ENCODE results near the gene GRAMD2A. TPM values are rescaled to one million over a fixed set of nuclear protein-coding genes. Genes with fewer than 3 reads are reported as not detected.
"Not testable (repeated sequence)": the region's sequence is repeated elsewhere in the genome, so short reads cannot be mapped to it uniquely, and the experiment has no call there.

GRAMD2A gene
- total RNA-seq, 1 experiment from 2014 or later = 0.34 TPM

DNA sequence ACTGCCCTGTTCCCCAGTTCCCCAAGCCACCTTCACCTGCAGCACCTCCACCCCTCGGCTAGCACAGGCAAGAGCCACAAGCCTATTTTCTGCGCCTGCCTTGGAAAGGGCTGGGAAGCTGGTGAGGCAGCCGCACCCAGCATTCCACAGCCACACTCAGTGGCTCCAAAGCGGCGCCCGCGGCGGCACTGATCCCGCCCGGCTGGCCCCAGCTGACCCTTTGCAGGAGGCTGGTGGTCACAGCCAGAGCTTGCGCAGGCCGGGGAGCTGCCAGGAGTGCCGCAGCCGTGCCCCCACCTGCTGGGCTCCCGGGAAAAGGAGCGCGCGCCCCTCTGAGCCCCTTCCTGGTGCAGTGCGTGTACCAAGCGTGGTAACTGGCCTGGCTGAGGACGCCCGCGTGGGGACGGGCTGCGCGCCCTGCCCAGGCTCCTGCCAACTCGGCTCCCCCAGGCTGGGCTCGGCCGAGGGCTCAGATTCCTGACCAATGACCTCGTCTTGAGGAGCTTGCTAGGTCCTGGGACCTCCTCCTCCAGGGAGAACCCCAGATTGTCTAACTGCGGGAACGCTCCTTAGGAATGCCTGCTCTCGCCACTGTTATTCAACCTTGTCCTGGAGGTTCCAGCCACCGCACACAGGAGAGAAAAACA, 13.3 kb downstream of the GRAMD2A start:
- DNase-seq (ENCODE audit: low read depth) = peak; percentile 77

- no peak for DNase-seq (ENCODE audit: low read depth)
These were observed 13.8 kb downstream of the GRAMD2A start for GRCh38 chr15:72183781-72184164.

GRCh38 chr15:72182673-72183072, 14.9 kb downstream of the GRAMD2A start:
- DNase-seq (ENCODE audit: low read depth) = peak; percentile 71

DNA sequence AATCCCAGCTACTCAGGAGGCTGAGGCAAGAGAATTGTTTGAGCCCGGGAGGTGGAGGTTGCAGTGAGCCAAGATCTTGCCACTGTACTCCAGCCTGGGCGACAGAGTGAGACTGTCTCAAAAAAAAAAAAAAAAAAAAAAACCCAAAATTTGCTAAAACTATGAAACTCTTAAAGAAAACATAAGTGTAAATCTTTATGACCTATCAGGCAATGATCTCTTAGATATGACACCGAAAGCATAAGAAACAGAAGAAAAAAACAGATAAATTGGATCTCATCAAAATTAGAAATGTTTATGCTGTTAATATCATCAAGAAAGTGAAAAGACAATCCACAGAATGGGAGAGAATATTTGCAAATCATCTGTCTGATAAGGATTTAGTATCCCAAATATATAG, 15.3 kb downstream of the GRAMD2A start:
- no peak for DNase-seq (ENCODE audit: low read depth)

GRCh38 chr15:72180761-72181324, 16.7 kb downstream of the GRAMD2A start:
- no peak for DNase-seq (ENCODE audit: low read depth)

DNA sequence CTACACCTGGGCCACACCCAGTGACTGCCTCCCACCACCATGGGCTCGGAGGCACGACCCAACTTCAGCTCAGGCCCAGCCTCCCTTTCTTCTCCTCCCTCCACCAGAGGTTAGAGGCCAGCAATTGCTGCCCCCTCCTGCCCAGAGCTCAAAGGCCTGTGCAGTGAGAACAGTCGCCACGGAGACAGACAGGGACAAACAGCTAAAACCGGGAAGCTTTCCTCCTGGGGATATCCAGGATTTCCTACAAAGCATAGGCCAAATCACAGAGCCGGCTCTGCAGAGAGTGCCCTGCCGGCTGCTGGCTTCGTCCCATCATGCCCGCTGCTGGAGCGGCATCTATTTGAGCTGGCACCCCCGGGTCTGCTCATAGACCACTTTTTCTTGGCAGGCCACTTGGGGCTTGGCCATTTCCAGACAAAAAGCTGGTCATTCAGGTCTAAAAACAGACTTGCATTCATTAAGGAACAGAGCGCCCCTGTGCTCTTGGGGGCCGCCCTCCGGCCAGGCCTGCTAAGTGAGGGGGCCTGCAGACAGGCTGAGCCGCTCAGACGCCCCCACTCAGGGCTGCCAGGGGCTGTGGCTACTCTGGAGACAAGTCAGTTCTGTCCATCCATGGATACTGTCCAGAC, 17.5 kb downstream of the GRAMD2A start:
- peak; percentile 24 for DNase-seq (ENCODE audit: low read depth)

DNA sequence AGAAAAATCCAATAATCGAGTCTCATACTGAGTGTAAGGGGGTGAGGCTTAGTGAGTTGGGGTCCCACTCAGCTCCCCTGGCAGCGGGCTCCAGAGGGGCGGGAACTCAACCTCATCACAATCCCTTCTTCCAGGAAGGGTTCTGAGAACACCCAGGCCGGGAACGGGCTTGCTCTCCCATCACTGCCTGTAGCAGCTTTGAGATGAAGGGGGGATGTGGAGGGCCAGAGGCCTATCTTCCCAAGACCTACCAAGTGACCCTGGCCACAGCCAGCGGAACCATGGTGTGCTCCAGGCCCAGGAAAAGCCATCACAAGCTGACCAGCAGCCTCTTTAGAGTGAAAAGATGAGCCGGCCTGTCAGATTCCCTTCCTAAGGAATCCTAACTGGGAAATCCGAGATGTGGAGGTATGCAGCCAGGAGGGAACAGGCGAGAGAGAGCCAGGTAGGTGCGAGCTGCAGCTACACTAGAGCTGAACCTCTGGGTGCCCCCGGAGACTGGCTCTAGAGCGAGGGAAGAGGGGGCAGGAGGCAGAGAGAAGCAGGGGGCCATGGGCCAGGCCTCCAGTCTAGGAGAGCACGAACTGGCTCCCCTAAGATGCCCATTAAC, 18.5 kb downstream of the GRAMD2A start:
- no peak for DNase-seq (ENCODE audit: low read depth)

DNA sequence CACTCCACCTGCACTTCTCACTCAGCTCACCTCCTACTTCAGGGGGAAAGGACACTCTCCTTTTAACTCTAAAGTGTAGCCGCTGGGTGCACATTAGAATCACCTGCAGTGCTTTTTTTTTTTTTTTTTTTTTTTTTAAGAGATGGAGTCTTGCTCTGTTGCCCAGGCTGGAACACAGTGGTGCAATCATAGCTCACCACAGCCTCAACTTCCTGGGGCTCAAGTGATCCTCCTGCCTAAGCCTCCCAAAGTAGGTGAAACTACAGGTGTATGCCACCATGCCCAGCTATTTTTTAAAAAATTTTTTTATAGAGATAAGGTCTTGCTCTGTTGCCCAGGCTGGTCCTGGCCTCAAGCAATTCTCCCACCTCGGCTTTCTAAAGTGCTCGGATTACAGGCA, 20.8 kb downstream of the GRAMD2A start:
- no peak for DNase-seq (ENCODE audit: low read depth)

- DNase-seq (ENCODE audit: low read depth) = no peak
These were observed 21.4 kb downstream of the GRAMD2A start for GRCh38 chr15:72176159-72176558.

GRCh38 chr15:72175186-72176044, 22.2 kb downstream of the GRAMD2A start:
- DNase-seq (ENCODE audit: low read depth) = peak; percentile 7

DNA sequence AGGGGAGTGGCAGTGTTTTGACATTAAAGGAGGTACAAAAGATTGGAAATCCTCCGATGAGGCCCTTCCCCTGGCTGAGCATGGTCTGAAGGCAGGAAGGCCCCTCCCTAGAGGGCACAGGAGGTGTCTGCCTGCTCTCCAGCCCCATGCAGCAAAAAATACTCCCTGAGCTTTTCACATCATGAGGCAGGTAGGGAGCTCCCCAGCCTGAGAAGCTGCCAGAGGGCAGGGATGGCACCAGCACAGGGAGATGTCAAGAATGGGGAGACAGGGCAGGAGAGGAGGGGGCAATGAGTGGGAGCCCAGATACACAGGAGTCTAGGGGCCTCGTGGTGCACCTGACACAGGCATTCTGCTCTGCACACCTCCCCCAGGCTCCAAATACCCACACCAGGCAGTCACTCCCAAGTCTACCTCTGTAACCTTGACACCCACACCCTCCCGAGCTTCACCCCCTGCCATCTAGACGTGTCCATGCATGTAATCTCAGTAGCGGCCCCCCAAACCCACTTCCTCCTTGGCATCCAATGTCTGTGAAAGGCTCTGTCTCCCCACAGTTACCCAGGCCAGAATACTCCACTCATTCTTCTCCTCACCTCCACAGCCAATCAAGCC, 22.9 kb downstream of the GRAMD2A start:
- no peak for DNase-seq (ENCODE audit: low read depth)

DNA sequence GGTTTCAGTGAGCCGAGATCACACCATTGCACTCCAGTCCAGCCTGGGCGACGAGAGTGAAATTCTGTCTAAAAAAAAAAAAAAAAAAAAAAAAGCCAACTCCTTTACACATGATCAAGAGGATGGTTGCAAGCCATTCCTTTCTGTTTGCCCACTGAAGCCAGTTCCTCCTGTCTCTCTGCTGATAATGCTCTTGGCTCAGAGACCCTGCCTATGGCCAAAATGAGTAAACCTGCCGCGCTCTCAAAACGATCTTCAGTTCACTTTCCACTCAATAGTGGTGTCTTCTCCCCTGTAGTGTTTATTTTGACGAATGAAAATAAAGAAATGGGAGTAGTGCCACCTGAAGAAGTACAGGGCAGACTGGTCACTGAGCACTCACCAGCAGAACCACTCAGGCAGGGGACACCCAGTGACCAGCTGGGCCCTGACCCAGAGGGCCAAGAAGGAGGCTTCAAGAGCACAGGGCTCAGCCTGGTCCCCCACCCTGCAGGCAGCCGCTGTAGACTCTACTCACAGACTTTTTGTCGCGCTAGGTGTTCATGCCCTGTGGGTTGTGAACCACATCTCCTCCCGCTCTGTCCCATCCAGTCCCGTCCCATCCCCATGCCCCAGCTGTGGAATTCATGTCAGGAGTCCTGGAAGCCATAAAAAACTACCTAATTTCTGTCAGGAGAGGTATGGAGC, 23.6 kb downstream of the GRAMD2A start:
- no peak for DNase-seq (ENCODE audit: low read depth)

- no peak for DNase-seq (ENCODE audit: low read depth)
These were observed 24.2 kb downstream of the GRAMD2A start for GRCh38 chr15:72173401-72173800.

DNA sequence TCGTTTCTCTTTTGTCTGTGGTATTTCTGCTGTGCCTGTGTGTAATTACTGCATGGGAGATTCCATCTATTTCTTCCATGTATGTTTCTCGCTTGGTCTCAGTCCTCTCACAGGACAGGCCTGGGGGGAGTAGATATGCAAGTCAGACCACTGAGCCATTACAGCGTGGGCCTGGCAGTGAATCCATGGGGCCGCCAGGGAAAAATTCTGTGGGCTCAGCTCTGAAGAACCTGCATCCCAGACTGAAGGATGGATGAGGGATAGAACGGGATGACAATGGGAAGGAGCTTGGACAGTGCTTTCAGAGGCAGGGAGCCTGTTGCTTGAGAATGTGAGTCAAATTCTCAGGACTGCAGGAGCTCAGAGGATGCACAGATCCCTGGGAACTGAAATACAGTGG, 24.8 kb downstream of the GRAMD2A start:
- no peak for DNase-seq (ENCODE audit: low read depth)

- not testable (repeated sequence) for DNase-seq (ENCODE audit: low read depth)
These were observed 25.6 kb downstream of the GRAMD2A start for GRCh38 chr15:72171978-72172377.

- no peak for DNase-seq (ENCODE audit: low read depth)
These were observed 26.9 kb downstream of the GRAMD2A start for GRCh38 chr15:72170691-72171090.

- DNase-seq (ENCODE audit: low read depth) = no peak
These were observed 27.5 kb downstream of the GRAMD2A start for GRCh38 chr15:72169921-72170611.

DNA sequence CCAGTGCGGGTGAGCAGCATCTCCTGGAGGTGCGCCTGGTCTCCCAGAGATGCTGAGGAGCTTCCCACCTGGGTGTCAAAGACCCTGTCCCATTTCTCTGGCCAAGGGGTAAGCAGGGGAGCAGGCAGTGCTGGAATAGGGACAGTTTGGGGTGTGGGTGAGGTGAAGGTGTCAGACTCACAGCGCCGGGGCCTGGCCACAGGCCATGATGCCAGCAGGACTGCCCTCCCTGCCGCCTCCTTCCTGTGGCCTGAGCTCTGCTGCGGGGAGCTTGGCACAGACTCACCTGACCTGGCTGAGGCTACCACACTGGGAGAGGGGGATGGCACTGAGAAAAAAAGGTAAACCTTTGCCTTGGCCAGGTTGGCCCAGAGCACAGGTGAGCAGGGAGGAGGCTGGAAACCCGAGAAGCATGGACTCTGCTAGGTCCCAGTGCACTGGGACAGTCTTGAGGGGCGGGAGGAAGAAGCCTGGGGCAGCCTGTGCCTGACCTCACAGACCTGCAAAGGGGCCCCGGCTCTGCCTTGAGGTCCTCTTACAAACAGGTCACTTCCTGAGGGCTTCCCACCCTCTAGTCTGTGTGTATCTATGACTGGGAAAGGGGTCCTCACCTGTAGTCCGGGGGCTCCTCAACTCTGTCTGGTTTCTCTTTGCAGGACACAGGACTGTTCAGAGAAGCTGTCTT, 28.2 kb downstream of the GRAMD2A start:
- DNase-seq (ENCODE audit: low read depth) = no peak

- no peak for DNase-seq (ENCODE audit: low read depth)
These were observed 28.8 kb downstream of the GRAMD2A start for GRCh38 chr15:72168808-72169190.

Measured in M059J (cell line).